Activated CD4-positive, alpha-beta T cell treated with anti-CD3 and anti-CD28 coated beads, Interleukin-2, amount 10 ng/mL, durations not matched to agents 24 days and 14 days (primary cell): ENCODE measurements around the gene RBM4B. TPM values are rescaled to one million over a fixed set of nuclear protein-coding genes. Genes with fewer than 3 reads are reported as not detected.

ENCODE experiments used
- DNase-seq: peaks from one replicate; pipeline ENCODE4 v3.0.0; 2022
- H3K27ac Mint-ChIP-seq: one replicate; pipeline ENCODE4 v1.8.0; 2022; ENCODE audit warnings: mild to moderate bottlenecking, mixed read lengths
- H3K27me3 Mint-ChIP-seq: one replicate; pipeline ENCODE4 v1.8.0; 2022; ENCODE audit warnings: mixed read lengths
- H3K36me3 Mint-ChIP-seq: one replicate; pipeline ENCODE4 v1.8.0; 2022; ENCODE audit warnings: low read depth, mild to moderate bottlenecking, mixed read lengths
- H3K4me1 Mint-ChIP-seq: one replicate; pipeline ENCODE4 v1.8.0; 2021; ENCODE audit warnings: mixed read lengths
- H3K4me3 Mint-ChIP-seq: one replicate; pipeline ENCODE4 v1.8.0; 2022; ENCODE audit warnings: mild to moderate bottlenecking, moderate library complexity, mixed read lengths
- H3K9me3 Mint-ChIP-seq: one replicate; pipeline ENCODE4 v1.8.0; 2021; ENCODE audit warnings: mixed read lengths
- intact Hi-C: fragments of 100-400 bp; cut with micrococcal nuclease; formaldehyde crosslinking; loops from one replicate; pipeline ENCODE4 v1.15.1; 2023
- total RNA-seq: library from RNA; stranded (reverse); gene quantifications from 2 replicates; pipeline ENCODE4 v1.2.3, GENCODE V29; 2022

RBM4B gene
- total RNA-seq, 1 donor from 2014 or later, result 15.6 TPM

GRCh38 chr11:66716996-66717395, 39.3 kb upstream of the RBM4B start:
- H3K27ac Mint-ChIP-seq, result no peak overlapping the region
- H3K27me3 Mint-ChIP-seq, result peaks cover 9% of the 10 kb centered on the region
- no peak overlapping the region for H3K4me3 Mint-ChIP-seq
- intact Hi-C loops, result no loop called here
- H3K9me3 Mint-ChIP-seq, result no peaks in the 10 kb centered on the region
- DNase-seq, result no peak
- H3K36me3 Mint-ChIP-seq, result no peaks in the 10 kb centered on the region
- H3K4me1 Mint-ChIP-seq, result peaks cover 7% of the 10 kb centered on the region

GRCh38 chr11:66715346-66716085, 37.8 kb upstream of the RBM4B start:
- H3K27me3 Mint-ChIP-seq, result peaks cover 7% of the 10 kb centered on the region
- H3K4me1 Mint-ChIP-seq, result peaks cover 5% of the 10 kb centered on the region
- no peak overlapping the region for H3K4me3 Mint-ChIP-seq
- DNase-seq, result no peak
- intact Hi-C loops, result no loop called here
- H3K27ac Mint-ChIP-seq, result no peak overlapping the region
- H3K9me3 Mint-ChIP-seq, result no peaks in the 10 kb centered on the region
- no peaks in the 10 kb centered on the region for H3K36me3 Mint-ChIP-seq

GRCh38 chr11:66713746-66714480, 36.2 kb upstream of the RBM4B start:
- H3K4me3 Mint-ChIP-seq, result no peak overlapping the region
- no peak overlapping the region for H3K27ac Mint-ChIP-seq
- no peaks in the 10 kb centered on the region for H3K4me1 Mint-ChIP-seq
- intact Hi-C loops, result no loop called here
- no peaks in the 10 kb centered on the region for H3K36me3 Mint-ChIP-seq
- no peaks in the 10 kb centered on the region for H3K9me3 Mint-ChIP-seq
- no peak for DNase-seq
- H3K27me3 Mint-ChIP-seq, result peaks cover 4% of the 10 kb centered on the region

- Mint-ChIP-seq H3K9me3 (no peaks in the 10 kb centered on the region), H3K4me3 (no peak overlapping the region), H3K27ac (no peak overlapping the region), H3K4me1 (no peaks in the 10 kb centered on the region), H3K36me3 (no peaks in the 10 kb centered on the region), H3K27me3 (peaks cover 4% of the 10 kb centered on the region)
- intact Hi-C loops, result no loop called here
- no peak for DNase-seq
Measured at GRCh38 chr11:66710384-66710930, 32.8 kb upstream of the RBM4B start.

GRCh38 chr11:66708701-66709100, 31.0 kb upstream of the RBM4B start:
- Mint-ChIP-seq H3K36me3 (no peaks in the 10 kb centered on the region), H3K27me3 (no peaks in the 10 kb centered on the region), H3K4me3 (no peak overlapping the region), H3K9me3 (no peaks in the 10 kb centered on the region), H3K4me1 (no peaks in the 10 kb centered on the region), H3K27ac (no peak overlapping the region)
- intact Hi-C loops, result no loop called here
- DNase-seq, result no peak

- no peaks in the 10 kb centered on the region for H3K9me3 Mint-ChIP-seq
- DNase-seq, result no peak
- H3K36me3 Mint-ChIP-seq, result no peaks in the 10 kb centered on the region
- intact Hi-C loops, result no loop called here
- no peak overlapping the region for H3K4me3 Mint-ChIP-seq
- no peak overlapping the region for H3K27ac Mint-ChIP-seq
- H3K4me1 Mint-ChIP-seq, result no peaks in the 10 kb centered on the region
- H3K27me3 Mint-ChIP-seq, result no peaks in the 10 kb centered on the region
Measured at GRCh38 chr11:66708094-66708493, 30.4 kb upstream of the RBM4B start.

- Mint-ChIP-seq H3K27ac (no peak overlapping the region), H3K27me3 (no peaks in the 10 kb centered on the region)
- intact Hi-C loops, result no loop called here
Measured at GRCh38 chr11:66707486-66707885, 29.8 kb upstream of the RBM4B start.

GRCh38 chr11:66706989-66707388, 29.3 kb upstream of the RBM4B start:
- H3K9me3 Mint-ChIP-seq, result no peaks in the 10 kb centered on the region
- no peak for DNase-seq
- H3K4me1 Mint-ChIP-seq, result no peaks in the 10 kb centered on the region
- no peaks in the 10 kb centered on the region for H3K36me3 Mint-ChIP-seq
- H3K27me3 Mint-ChIP-seq, result no peaks in the 10 kb centered on the region
- intact Hi-C loops, result no loop called here
- H3K4me3 Mint-ChIP-seq, result no peak overlapping the region
- no peak overlapping the region for H3K27ac Mint-ChIP-seq

More at GRCh38 chr11:66707486-66707885, 29.8 kb upstream of the RBM4B start:
- Mint-ChIP-seq H3K4me3 (no peak overlapping the region), H3K36me3 (no peaks in the 10 kb centered on the region), H3K4me1 (no peaks in the 10 kb centered on the region), H3K9me3 (no peaks in the 10 kb centered on the region)
- DNase-seq, result no peak

- DNase-seq, result no peak
- Mint-ChIP-seq H3K4me3 (no peak overlapping the region), H3K36me3 (no peaks in the 10 kb centered on the region), H3K27me3 (no peaks in the 10 kb centered on the region), H3K9me3 (no peaks in the 10 kb centered on the region), H3K4me1 (no peaks in the 10 kb centered on the region), H3K27ac (no peak overlapping the region)
- intact Hi-C loops, result no loop called here
Measured at GRCh38 chr11:66705587-66706335, 28.1 kb upstream of the RBM4B start.

- Mint-ChIP-seq H3K27ac (no peak overlapping the region), H3K36me3 (no peaks in the 10 kb centered on the region)
- intact Hi-C loops, result no loop called here
Measured at GRCh38 chr11:66704659-66705360, 27.1 kb upstream of the RBM4B start.

GRCh38 chr11:66701432-66702240, 23.9 kb upstream of the RBM4B start:
- Mint-ChIP-seq H3K27me3 (no peaks in the 10 kb centered on the region), H3K9me3 (no peaks in the 10 kb centered on the region), H3K4me1 (no peaks in the 10 kb centered on the region), H3K4me3 (no peak overlapping the region), H3K27ac (no peak overlapping the region), H3K36me3 (no peaks in the 10 kb centered on the region)
- no peak for DNase-seq
- intact Hi-C loops, result no loop called here

More at GRCh38 chr11:66704659-66705360, 27.1 kb upstream of the RBM4B start:
- H3K9me3 Mint-ChIP-seq, result no peaks in the 10 kb centered on the region
- no peaks in the 10 kb centered on the region for H3K27me3 Mint-ChIP-seq
- no peaks in the 10 kb centered on the region for H3K4me1 Mint-ChIP-seq
- H3K4me3 Mint-ChIP-seq, result no peak overlapping the region
- no peak for DNase-seq

GRCh38 chr11:66700742-66701141, 23.1 kb upstream of the RBM4B start:
- DNase-seq, result no peak
- Mint-ChIP-seq H3K4me3 (no peak overlapping the region), H3K36me3 (no peaks in the 10 kb centered on the region), H3K27ac (no peak overlapping the region), H3K9me3 (no peaks in the 10 kb centered on the region), H3K4me1 (no peaks in the 10 kb centered on the region), H3K27me3 (no peaks in the 10 kb centered on the region)
- intact Hi-C loops, result no loop called here

GRCh38 chr11:66700337-66700736, 22.6 kb upstream of the RBM4B start:
- intact Hi-C loops, result no loop called here
- no peak for DNase-seq
- no peaks in the 10 kb centered on the region for H3K9me3 Mint-ChIP-seq
- H3K27ac Mint-ChIP-seq, result no peak overlapping the region
- H3K36me3 Mint-ChIP-seq, result no peaks in the 10 kb centered on the region
- no peaks in the 10 kb centered on the region for H3K27me3 Mint-ChIP-seq
- no peak overlapping the region for H3K4me3 Mint-ChIP-seq
- H3K4me1 Mint-ChIP-seq, result no peaks in the 10 kb centered on the region
